ENCODE results near the gene PFN4.
A peak's percentile ranks its signal among the peaks of the same experiment; 100 is the strongest.

The PFN4 gene

DNA sequence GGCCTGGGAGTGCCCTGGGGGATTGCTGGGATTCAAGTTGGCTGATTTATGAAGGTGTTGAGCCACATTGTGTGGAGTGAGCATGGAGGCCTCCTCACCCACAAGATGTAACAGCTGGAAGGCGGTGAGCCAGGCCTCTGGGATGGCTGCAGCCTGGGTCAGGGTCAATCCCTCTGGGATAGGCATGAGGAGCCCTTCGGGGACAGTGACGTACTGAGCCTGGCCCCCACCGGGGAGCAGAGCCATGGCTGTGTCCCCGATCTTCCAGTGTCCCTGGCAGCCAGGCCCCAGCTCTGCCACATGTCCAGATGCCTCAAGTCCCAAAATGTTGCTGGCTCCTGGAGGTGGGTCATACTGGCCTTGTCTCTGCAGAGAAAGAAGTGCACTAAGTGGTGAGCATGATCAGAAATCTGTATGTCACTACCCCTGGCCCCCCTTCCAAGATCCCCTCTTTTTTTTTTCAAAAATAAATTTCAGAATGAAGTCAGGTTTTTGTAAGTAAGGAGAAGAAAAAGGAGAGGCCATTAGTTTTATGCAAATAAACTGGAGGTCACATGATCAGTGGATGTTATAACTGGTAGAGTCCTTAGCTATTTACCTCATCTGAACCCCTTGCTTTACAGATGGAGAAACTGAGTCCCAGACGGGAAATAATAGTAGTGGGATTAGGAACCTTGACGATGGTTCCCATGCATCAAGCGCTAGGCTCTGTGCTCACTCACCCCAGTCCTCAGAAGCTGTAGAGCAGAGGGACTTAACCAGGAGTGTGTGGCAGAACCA, 40.2 kb downstream of the PFN4 start:
- DNase-seq (ENCODE audit: insufficient read length, low spot score) = no peak
- FAIRE-seq = no peak

DNA sequence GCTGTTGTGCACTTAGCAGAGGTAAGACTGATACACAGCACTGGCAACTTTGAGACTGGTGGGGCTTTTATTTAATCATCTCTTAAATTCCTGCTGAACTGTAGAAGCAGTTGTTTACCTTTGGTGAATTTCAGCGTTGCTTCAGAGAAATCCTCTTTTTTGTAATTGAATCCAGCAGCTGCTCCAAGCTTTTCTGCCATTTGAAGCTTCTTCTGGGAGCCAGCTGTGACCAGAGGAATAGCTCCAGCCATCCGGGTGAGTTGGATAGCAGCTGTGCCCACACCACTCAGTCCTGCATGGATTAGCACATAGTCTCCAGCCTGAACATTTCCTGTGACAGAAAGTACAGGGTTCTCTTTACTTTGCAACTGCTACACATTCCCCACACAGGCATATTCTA, 42.4 kb downstream of the PFN4 start:
- DNase-seq (ENCODE audit: insufficient read length, low spot score) (no peak), FAIRE-seq (no peak)

DNA sequence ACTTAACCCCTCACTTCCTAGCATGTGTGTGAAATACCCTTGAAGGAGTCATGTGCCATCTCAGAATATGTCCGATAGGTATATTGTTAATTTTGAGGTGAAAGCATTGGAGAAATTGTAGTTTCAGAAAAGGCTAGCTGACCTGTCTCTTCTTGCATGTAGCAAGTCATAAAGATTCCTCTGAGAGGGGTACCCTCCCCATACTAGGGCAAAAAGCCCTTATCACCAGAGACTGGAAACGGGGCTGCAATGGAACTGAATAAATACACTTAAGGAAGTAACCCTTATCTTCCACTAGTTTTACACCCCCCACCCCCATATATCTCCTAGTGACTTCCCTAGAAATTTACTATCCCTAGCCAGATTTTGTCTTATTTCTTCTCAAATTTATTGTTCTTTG, 45.3 kb downstream of the PFN4 start:
- DNase-seq (ENCODE audit: insufficient read length, low spot score) (no peak), FAIRE-seq (no peak)

DNA sequence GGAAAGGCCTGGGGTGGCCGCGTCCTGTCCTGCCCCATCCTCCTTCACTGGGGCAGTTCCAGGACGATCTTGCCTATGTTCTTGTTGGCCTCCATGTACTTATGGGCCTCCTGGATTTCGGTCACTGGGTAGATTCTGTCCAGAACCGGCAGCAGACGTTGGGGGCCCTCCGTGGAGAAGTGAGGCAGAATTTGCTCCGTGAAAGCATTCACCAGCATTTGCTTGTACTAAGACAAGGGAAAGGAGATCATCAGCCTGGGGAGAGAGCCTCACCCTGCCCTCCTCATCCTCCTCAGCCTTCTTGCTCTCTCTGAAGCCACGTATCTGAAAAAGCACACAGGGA, 45.6 kb downstream of the PFN4 start:
- no peak for FAIRE-seq

DNA sequence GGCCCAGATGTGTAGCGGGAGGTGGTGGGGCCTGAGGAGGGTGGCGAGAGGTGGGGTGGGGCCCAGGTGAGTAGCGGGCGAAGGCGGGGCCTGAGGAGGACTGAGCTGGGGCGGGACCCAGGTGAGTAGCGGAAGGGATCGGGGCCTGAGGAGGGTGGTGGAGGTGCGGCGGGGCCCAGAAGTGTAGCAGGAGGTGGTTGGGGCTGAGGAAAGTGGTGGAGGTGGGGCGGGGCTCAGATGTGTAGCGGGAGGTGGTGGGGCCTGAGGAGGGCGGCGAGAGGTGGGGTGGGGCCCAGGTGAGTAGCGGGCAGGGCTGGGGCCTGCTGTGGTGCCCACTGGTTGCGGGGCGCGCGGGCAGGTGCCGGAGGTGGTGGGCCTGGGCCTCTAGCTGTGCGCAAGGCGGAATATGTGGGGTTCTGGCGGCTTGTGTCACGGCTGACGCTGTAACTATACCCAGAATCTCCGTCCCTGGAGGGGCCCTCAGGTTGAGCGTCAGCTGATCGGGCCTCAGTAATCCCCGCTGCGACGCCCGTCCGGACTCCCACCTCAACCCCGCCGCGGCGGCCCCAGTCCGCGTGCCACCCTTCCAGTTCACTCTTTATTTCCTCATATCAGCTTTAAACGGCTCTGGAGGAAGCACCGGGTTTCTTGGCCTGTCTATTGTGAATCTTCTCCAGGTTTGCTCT, 46.1 kb downstream of the PFN4 start:
- FAIRE-seq (no peak), DNase-seq (ENCODE audit: insufficient read length, low spot score) (no peak)

More for the DNA sequence above, 45.6 kb downstream of the PFN4 start:
- no peak for DNase-seq (ENCODE audit: insufficient read length, low spot score)

DNA sequence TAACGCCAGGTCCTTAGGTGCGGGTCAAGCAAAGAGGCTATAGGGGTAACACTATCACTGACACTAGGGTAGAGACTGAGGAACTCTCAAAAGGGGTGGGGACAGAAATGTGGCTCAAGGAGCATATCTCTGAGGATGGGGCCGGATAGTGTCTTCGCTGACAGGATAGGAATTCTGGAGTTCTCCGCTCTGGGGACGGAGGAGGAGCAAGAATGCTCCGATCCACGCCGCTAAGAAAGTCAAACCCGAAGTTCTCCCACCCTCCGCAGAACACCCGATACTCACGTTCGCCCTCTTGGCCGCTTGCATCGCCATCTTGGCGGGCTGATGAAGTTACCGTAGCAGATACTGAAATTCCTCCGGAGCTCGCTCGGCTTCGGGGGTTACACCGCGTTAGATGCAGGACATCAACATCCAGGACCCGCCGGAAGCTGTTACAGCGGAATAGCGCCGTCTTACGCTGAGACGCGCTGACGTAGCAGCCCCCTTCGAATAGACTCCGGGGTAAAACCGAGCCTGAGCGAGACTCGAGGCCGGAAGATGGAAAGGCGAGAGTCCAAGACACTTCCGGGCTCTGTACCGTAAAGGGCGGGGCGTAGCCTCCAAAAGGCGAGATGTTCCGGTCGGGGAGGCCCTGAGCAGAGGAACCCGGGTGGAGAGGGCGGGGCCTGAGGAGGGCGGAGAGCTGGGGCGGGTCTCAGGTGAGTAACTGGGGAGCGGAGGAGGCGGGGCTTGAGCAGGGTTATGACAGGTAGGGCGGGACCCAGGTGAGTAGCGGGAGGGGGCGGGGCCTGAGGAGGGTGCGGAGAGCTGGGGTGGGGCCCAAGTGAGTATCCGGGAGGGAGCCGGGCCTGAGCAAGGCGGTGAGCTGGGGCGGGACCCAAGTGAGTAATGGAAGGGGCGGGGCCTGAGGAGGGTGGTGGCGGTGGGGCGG, 47.0 kb downstream of the PFN4 start, which contains the start of gene SF3B6:
Gene SF3B6, minus strand, starts transcription at position 412 of the 934 bp plus-strand sequence. Its CDS starts 97 bp downstream, at position 315.
- FAIRE-seq = peak; percentile 99

DNA sequence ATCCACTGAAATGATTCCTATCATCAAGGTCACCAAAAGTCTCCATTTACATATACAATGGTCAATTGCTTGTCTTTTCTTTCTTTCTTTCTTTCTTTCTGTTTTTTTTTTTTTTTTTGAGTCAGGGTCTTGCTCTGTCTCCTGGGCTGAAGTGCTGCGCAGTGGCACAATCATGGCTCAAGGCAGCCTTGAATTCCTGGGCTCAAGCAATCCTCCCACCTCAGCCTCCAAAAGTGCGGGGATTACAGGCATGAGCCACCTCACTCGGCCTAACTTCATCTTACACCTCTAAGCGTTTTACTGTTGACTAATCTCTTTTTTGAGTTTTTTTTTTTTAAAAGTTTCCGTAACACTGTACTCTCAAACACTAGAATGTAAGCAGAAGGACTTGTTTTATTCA, 47.9 kb downstream of the PFN4 start:
- DNase-seq (ENCODE audit: insufficient read length, low spot score) = no peak
- FAIRE-seq = no peak

More for the DNA sequence above, 47.0 kb downstream of the PFN4 start, which contains the start of gene SF3B6:
- DNase-seq (ENCODE audit: insufficient read length, low spot score) = peak; percentile 89

DNA sequence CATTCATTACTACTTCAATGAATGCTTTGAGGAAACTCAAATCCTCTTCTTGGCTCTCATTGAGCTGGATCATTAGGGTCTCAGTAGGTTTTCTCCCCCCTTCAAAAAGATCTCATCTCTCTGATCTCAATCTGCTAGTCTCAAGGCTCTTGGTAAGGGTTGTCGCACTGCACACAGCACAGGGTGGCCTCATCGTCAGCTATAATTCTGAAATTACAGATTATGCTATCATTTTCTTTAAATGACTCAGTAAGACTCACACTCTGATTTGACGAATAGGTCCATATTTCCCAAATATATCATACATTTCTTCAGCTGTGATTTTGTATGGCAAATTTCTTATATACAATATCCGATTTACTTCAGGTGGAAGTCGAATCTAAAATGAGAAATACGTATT, 49.3 kb downstream of the PFN4 start:
- DNase-seq (ENCODE audit: insufficient read length, low spot score) (no peak), FAIRE-seq (no peak)

DNA sequence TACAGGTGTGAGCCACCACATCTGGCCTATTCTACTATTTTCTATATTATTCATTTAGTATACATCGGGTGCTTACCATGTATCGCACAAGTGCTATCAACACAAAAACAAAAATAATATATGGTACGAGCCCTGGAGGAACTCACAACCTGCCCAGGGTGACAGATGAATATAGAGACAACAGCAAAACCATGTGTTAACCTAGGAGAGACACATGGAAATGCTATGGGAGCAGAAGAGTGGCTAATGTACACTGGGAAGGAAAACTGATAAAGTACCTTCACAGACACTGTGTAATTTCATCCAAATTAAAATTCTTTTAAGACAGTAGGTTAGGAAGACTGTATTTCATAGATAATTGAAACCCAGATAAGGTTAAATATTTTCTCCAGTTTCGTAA, 50.9 kb downstream of the PFN4 start:
- DNase-seq (ENCODE audit: insufficient read length, low spot score) (no peak), FAIRE-seq (no peak)

DNA sequence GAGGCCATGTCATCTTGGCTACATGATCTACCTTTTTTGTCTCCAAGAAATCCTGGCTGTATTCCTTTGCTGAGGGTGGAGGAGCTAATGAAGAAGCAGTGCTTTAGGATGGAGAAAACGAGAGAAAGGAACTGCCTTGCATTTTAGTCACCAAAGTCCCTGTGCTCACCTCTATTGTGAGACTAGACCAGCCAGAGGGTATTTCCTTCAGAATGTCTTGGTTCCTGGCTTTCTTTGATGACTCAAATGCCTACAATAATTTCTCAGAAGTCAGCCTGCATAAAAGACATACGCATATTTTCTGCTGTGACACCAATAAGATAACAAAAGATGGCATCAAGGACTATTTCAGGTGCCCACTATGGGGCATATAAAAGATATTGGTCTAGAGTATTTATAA, 57.8 kb downstream of the PFN4 start:
- FAIRE-seq (no peak), DNase-seq (ENCODE audit: insufficient read length, low spot score) (no peak)
